Muscle layer of duodenum (tissue), 2 donors: Measurements from ENCODE around the gene LRCOL1.
A peak's percentile ranks its signal among the peaks of the same experiment; 100 is the strongest.

Experiments
- H3K27ac ChIP-seq: one replicate; pipeline ENCODE4 v1.7.0; 2013; ENCODE audit warnings: mild to moderate bottlenecking, low read length
- H3K27me3 ChIP-seq: one replicate; pipeline ENCODE4 v1.7.0; 2013; ENCODE audit warnings: low read depth, mild to moderate bottlenecking, control low read depth, low read length
- H3K36me3 ChIP-seq, 2 donors: one replicate each; pipeline ENCODE4 v1.7.0; 2013; ENCODE audit warnings: low read length in 2 of 2, control low read depth in 1 of 2, mild to moderate bottlenecking in 1 of 2; ENCODE audit not compliant: insufficient read depth in 2 of 2, control insufficient read depth in 1 of 2
- H3K4me1 ChIP-seq, 2 donors: one replicate each; pipeline ENCODE4 v1.7.0; 2013; ENCODE audit warnings: low read length in 2 of 2, mild to moderate bottlenecking in 2 of 2, control low read depth in 1 of 2, moderate library complexity in 1 of 2; ENCODE audit not compliant: insufficient read depth in 2 of 2, control insufficient read depth in 1 of 2
- H3K4me3 ChIP-seq, 2 donors: one replicate each; pipeline ENCODE4 v1.7.0; 2013; ENCODE audit warnings: low read length in 2 of 2, low read depth in 1 of 2, mild to moderate bottlenecking in 1 of 2
- H3K9me3 ChIP-seq, 2 donors: one replicate each; pipeline ENCODE4 v1.7.0; 2013; ENCODE audit warnings: low read length in 2 of 2, control low read depth in 1 of 2, mild to moderate bottlenecking in 1 of 2; ENCODE audit not compliant: control insufficient read depth in 1 of 2
- donor health status: healthy.

Gene LRCOL1

DNA sequence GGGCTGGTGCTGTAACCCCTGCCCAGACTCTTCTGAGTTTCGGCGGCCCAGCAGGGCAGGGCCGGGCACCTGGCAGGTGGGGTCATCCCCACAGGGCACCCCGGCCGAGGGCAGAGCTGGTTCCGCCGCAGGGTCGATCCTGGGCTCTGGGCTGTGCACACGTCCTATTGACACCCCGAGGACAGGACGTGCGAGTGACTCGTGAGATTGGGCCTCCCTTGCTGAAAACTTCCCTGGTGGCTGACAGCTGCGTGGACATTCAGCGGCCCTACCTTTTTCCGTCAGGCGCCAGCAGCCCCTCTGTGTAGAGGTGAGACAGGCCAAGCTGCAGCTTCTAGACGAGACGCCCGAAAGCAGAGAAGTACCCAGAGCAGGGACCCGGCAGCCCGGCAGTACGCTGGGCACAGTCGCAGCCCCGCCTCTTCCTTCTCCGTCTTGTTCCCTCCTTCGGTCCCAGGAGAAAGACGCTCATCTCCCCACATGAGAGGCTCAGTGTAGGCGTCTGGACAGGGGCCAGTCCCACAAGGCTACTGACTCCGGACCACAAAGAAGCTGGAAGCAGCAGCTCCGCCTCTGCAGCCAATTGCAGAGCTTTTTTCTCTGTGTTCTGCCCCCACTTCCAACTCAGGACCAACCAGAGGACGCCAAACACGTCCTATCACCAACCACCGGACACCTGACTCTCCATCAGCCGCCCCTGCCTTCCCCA, at the start of gene LRCOL1:
Gene LRCOL1, minus strand, starts transcription at position 532 of the 709 bp plus-strand sequence. CDS start 4,331 bp downstream, outside the sequence.
- Histone ChIP-seq H3K27ac (no peak within 1 kb of the TSS), H3K4me3 (peak within 1 kb of the TSS; percentile 21 to 30)

GRCh38 chr12:132660052-132660451, 49.7 kb upstream of the LRCOL1 start:
- H3K27ac ChIP-seq = no peak overlapping the region
- peaks cover 63 to 86% of the 10 kb centered on the region in 2 donors for H3K36me3 ChIP-seq
- H3K4me1 ChIP-seq = no peaks in the 10 kb centered on the region
- no peak overlapping the region for H3K4me3 ChIP-seq
- H3K27me3 ChIP-seq = no peaks in the 10 kb centered on the region
- H3K9me3 ChIP-seq = no peaks in the 10 kb centered on the region

More for the DNA sequence above, at the start of gene LRCOL1:
- H3K27me3 ChIP-seq = peaks cover 2% of the 10 kb centered on the region
- peaks cover 0 to 7% of the 10 kb centered on the region in 2 donors for H3K9me3 ChIP-seq
- H3K4me1 ChIP-seq = peaks cover 0 to 6% of the 10 kb centered on the region in 2 donors
- no peaks in the 10 kb centered on the region for H3K36me3 ChIP-seq

- Histone ChIP-seq H3K9me3 (no peaks in the 10 kb centered on the region), H3K36me3 (peaks cover 63 to 77% of the 10 kb centered on the region in 2 donors)
These were observed 48.8 kb upstream of the LRCOL1 start for GRCh38 chr12:132659146-132659545.

DNA sequence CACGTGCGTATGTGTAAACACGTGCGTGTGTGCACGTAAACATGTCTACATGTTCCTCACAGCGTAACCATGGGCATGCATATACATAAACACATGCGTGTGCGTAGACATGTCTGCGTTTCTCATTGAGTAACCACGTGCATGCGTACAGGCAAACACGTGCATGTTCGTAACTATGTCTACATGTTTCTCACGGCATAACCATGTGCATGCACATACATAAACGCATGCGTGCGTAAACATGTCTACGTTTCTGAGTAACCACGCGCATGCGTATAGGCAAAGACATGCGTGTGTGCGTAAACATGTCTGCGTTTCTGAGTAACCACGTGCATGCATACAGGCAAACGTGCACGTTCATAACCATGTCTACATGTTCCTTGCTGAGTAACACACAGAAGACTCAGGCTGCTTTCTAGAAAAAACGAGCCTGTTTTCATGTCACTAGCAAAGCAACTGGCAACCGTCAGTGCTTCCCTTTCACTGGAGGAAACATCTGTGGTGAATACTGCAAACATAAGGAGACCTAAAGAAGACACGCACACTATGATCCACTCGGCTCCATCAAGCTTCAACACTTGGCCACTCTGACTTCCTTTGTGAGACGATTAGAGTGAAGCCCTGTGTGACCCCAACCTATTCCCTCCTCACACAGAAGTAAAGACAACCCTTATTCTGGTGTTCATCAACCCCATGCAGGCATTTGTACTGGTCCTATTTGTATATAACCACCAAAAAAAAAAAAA, 47.9 kb upstream of the LRCOL1 start:
- no peak overlapping the region for H3K27ac ChIP-seq
- no peaks in the 10 kb centered on the region for H3K9me3 ChIP-seq
- no peaks in the 10 kb centered on the region for H3K4me1 ChIP-seq
- no peaks in the 10 kb centered on the region for H3K27me3 ChIP-seq
- no peak overlapping the region for H3K4me3 ChIP-seq
- peaks cover 63 to 69% of the 10 kb centered on the region in 2 donors for H3K36me3 ChIP-seq

More at GRCh38 chr12:132659146-132659545, 48.8 kb upstream of the LRCOL1 start:
- Histone ChIP-seq H3K27ac (no peak overlapping the region), H3K27me3 (no peaks in the 10 kb centered on the region), H3K4me1 (no peaks in the 10 kb centered on the region), H3K4me3 (no peak overlapping the region)

GRCh38 chr12:132657004-132657727, 46.8 kb upstream of the LRCOL1 start:
- H3K27me3 ChIP-seq = no peaks in the 10 kb centered on the region
- peaks cover 53 to 63% of the 10 kb centered on the region in 2 donors for H3K36me3 ChIP-seq
- no peaks in the 10 kb centered on the region for H3K4me1 ChIP-seq
- H3K9me3 ChIP-seq = no peaks in the 10 kb centered on the region
- H3K27ac ChIP-seq = no peak overlapping the region
- no peak overlapping the region for H3K4me3 ChIP-seq

DNA sequence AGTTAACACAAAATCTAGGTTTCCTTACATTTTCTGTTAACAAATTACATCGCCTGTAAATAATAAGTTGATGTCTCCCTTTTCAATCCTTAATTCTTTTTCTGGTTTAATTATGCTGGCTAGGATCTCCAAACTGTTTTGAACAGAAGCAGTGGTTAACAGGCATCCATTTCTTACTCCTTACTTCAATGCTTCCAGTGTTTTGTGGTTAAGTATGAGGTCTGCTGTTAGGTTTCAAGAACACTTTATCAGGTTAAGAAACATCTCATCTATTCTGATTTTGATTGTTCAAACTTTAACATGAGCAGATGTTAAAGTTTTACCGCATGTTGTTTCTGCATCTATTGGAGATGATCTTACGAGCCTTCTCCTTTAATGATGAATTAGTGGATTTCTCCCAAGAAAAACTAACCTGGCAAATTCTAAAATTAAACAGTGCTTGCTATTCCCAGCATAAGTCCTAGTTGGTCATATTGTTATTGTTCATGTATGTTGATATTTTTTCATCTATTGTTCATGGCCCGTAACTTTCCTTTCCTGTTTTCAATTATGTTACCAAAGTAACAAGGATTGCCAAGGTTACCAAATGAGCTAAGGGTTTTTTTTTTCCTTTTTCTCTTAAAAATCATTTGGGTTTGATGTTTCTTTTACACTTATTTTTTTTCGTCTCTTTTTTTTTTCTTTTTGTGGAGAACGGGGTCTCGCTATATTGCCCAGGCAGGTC, 43.3 kb upstream of the LRCOL1 start:
- Histone ChIP-seq H3K4me1 (no peaks in the 10 kb centered on the region), H3K27me3 (no peaks in the 10 kb centered on the region), H3K9me3 (no peaks in the 10 kb centered on the region), H3K36me3 (peaks cover 32 to 41% of the 10 kb centered on the region in 2 donors), H3K27ac (no peak overlapping the region), H3K4me3 (no peak overlapping the region)

GRCh38 chr12:132651444-132652100, 41.2 kb upstream of the LRCOL1 start:
- no peak overlapping the region for H3K4me3 ChIP-seq
- no peaks in the 10 kb centered on the region for H3K4me1 ChIP-seq
- no peaks in the 10 kb centered on the region for H3K9me3 ChIP-seq
- H3K36me3 ChIP-seq = peaks cover 26 to 31% of the 10 kb centered on the region in 2 donors
- no peaks in the 10 kb centered on the region for H3K27me3 ChIP-seq
- H3K27ac ChIP-seq = no peak overlapping the region

GRCh38 chr12:132649226-132649945, 39.0 kb upstream of the LRCOL1 start:
- Histone ChIP-seq H3K4me1 (no peaks in the 10 kb centered on the region), H3K27me3 (no peaks in the 10 kb centered on the region), H3K9me3 (no peaks in the 10 kb centered on the region), H3K36me3 (peaks cover 22 to 36% of the 10 kb centered on the region in 2 donors), H3K27ac (no peak overlapping the region), H3K4me3 (no peak overlapping the region)

DNA sequence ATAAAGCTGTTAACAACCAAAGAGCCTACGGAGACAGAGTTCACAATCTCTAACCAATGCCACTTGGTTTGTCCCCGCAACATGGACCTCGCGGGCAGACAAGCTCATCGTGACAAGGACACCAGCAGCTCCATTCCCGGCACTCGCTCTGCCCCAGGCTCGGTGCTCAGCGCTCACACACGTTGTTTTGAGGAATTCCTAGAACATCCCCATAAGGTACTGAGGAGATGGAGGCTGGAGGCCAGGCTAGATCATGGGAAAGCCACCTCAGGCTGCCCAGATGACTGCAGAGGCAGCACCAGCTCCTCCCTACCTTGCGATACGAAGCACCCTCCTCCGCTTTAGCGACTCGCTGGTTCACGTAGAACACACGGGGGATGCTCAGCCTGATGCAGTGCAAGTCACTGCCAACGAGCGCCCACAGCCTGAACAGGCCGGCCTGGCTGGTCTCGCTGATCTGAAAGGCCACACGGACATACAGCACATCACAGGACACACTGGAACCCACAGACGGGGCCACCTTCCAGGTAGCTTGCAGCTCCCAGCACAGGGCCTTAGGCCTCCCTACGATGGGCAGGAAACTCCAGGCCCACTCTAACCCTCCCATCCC, 38.3 kb upstream of the LRCOL1 start:
- Histone ChIP-seq H3K4me3 (no peak overlapping the region), H3K4me1 (no peaks in the 10 kb centered on the region)

GRCh38 chr12:132647858-132648257, 37.5 kb upstream of the LRCOL1 start:
- Histone ChIP-seq H3K9me3 (no peaks in the 10 kb centered on the region), H3K4me1 (no peaks in the 10 kb centered on the region), H3K27me3 (no peaks in the 10 kb centered on the region), H3K36me3 (peaks cover 27 to 44% of the 10 kb centered on the region in 2 donors), H3K4me3 (no peak overlapping the region), H3K27ac (no peak overlapping the region)

More for the DNA sequence above, 38.3 kb upstream of the LRCOL1 start:
- Histone ChIP-seq H3K9me3 (no peaks in the 10 kb centered on the region), H3K27me3 (no peaks in the 10 kb centered on the region), H3K36me3 (peaks cover 22 to 36% of the 10 kb centered on the region in 2 donors), H3K27ac (no peak overlapping the region)
